Upper lobe of right lung (tissue), 1 donor: Measurements from ENCODE around the gene COX4I1. TPM values are rescaled to one million over a fixed set of nuclear protein-coding genes. Genes with fewer than 3 reads are reported as not detected.

ENCODE experiments used
- ATAC-seq: fragments of 200-7000 bp; cut with Tn5 transposase; one replicate; pipeline ENCODE4 v1.9.1; 2020; ENCODE audit warnings: mild to moderate bottlenecking, moderate library complexity
- DNase-seq: peaks from one replicate; pipeline ENCODE4 v3.0.0-alpha.2; 2020
- H3K27ac ChIP-seq: fragments of 200-600 bp; one replicate; pipeline ENCODE4 v1.8.0; 2022
- H3K27me3 ChIP-seq: fragments of 200-600 bp; one replicate; pipeline ENCODE4 v1.8.0; 2022; ENCODE audit warnings: mild to moderate bottlenecking
- H3K36me3 ChIP-seq: fragments of 200-600 bp; one replicate; pipeline ENCODE4 v1.8.0; 2022
- H3K4me1 ChIP-seq: fragments of 200-600 bp; one replicate; pipeline ENCODE4 v1.8.0; 2022
- H3K4me3 ChIP-seq: fragments of 200-600 bp; one replicate; pipeline ENCODE4 v1.8.0; 2022; ENCODE audit warnings: mild to moderate bottlenecking
- H3K9me3 ChIP-seq: fragments of 200-600 bp; one replicate; pipeline ENCODE4 v1.8.0; 2022
- CTCF ChIP-seq: fragments of 200-600 bp; IDR thresholded peaks from one replicate; pipeline ENCODE4 v1.8.0; 2022; ENCODE audit warnings: antibody characterized with exemption
- intact Hi-C: fragments of 100-400 bp; cut with DNase I; formaldehyde crosslinking; loops from one replicate; pipeline ENCODE4 v1.11.0; 2022
- total RNA-seq: library from RNA; stranded (reverse); fragmentation: NEBNext Ultra II Directional; extraction: Animal tissue kit (Norgen Biotek cat#: 25700); gene quantifications from one replicate; pipeline ENCODE4 v1.2.1, GENCODE V29; 2021
- donor health status: DM: no; HTN: yes; CAD: no; lungs with severe emphysema.

The COX4I1 gene
- total RNA-seq, 1 donor from 2014 or later, result 382 TPM

DNA sequence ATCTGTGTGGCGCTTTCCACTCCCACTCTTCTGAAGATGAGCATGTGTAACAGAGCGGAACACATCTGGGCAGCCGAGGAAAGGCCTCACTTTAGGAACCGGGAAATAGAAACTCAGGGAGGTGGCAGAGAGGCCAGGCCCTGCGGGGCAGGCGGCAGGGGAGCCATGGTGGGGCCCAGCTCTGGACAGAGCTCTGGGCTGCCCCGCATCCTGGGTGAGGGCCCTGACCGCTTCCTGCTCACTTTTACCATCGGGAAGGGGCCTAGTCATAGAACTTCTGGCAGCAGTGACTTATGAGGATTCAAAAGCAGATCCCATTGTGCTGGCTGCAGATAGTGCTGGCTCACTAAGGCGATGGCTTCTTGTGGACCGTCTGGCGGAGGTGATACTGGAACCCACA, 22.6 kb downstream of the COX4I1 start:
- TF ChIP-seq CTCF, result no peak
- Histone ChIP-seq H3K4me1 (no peaks in the 10 kb centered on the region), H3K36me3 (no peaks in the 10 kb centered on the region), H3K27ac (no peak overlapping the region), H3K27me3 (peaks cover 9% of the 10 kb centered on the region), H3K4me3 (no peak overlapping the region), H3K9me3 (no peaks in the 10 kb centered on the region)
- ATAC-seq (no peak), DNase-seq (peak; percentile 46)
- intact Hi-C loops, result loop anchor here (5.0 to 10.0 kb wide), 3 partner anchors 165 to 703 kb away; no protein-coding TSS in a partner anchor

GRCh38 chr16:85823328-85823920, 23.9 kb downstream of the COX4I1 start:
- DNase-seq (no peak), ATAC-seq (no peak)
- Histone ChIP-seq H3K4me3 (no peak overlapping the region), H3K27me3 (no peaks in the 10 kb centered on the region), H3K36me3 (no peaks in the 10 kb centered on the region), H3K27ac (no peak overlapping the region), H3K9me3 (no peaks in the 10 kb centered on the region), H3K4me1 (no peaks in the 10 kb centered on the region)
- TF ChIP-seq CTCF, result no peak
- intact Hi-C loops, result loop anchor here (5.0 to 10.0 kb wide), 3 partner anchors 164 to 701 kb away; no protein-coding TSS in a partner anchor

DNA sequence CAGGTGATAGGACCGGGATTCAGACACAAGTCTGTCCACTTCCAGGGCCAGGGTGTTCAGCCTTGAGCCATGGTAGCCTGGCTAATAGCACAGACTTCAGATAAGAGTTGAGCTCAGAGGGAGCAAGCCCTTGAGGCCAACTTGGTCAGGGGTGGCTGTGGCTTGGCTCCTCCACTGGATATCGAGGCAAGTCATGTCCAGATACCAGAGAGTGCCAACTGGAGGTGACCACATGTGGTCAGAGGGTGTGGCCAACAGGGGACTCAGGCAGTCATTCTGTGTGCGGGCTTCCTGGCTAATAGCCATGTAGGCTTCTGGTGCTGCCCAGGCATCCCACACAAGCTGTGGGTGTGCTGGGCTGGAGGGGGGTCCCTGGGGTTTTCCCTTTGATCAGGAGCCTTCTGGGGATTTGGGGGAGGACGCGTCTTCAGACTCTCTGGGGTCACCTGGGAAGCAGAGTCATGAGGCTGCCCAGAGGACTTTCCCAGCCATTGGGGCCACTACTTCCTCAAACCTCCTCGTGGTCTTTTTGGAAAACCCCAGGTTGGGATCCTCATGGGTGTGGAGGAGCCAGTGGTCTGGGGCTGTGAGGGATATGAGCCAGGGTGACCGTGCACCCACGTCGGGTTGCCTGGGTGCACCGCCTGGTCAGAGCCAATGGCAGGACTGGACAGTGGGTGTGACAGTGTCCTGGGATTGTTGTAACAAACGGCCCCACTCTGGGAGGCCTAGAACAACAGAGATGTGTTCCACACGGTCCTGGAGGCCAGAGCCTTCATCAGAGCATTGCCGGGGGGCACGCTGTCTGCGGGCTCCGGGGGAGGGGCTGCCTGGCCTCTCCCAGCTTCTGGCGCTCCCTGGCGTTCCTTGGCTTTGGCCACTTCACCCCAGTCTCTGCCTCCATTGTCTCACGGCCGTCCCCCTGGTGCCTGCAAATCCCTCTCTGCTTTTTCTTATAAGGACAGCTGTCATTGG, 25.0 kb downstream of the COX4I1 start:
- peak; percentile 59 for DNase-seq
- no peak overlapping the region for H3K27ac ChIP-seq
- ATAC-seq, result peak; percentile 15
- intact Hi-C loops, result loop anchor here (5.0 to 10.0 kb wide), 3 partner anchors 163 to 700 kb away; no protein-coding TSS in a partner anchor
- H3K27me3 ChIP-seq, result no peaks in the 10 kb centered on the region
- no peak overlapping the region for H3K4me3 ChIP-seq
- H3K4me1 ChIP-seq, result no peaks in the 10 kb centered on the region
- no peak for TF ChIP-seq CTCF
- no peaks in the 10 kb centered on the region for H3K9me3 ChIP-seq
- no peaks in the 10 kb centered on the region for H3K36me3 ChIP-seq

DNA sequence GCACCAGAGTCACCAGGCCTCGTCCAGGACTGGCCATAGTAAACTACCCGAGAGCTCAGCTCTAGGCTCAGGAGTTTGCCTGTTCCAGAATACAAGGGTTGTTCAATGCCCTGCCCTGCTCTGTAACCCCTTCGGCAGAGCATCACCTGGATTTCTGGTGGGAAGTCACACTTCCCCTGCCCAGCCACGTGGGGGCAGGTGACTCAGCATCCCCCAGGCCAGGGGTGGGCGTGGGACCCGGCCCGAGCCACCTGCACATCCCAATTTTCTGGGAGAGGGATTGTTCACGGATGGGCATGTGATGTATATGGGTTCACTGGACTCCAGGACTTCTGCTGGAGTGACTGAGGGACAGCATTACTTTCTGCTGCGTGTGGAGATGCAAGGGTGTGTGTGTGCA, 25.8 kb downstream of the COX4I1 start:
- no peak for ATAC-seq
- DNase-seq, result no peak
- H3K27me3 ChIP-seq, result no peaks in the 10 kb centered on the region
- no peak overlapping the region for H3K4me3 ChIP-seq
- H3K9me3 ChIP-seq, result no peaks in the 10 kb centered on the region
- no peaks in the 10 kb centered on the region for H3K36me3 ChIP-seq
- no peaks in the 10 kb centered on the region for H3K4me1 ChIP-seq
- no peak for TF ChIP-seq CTCF
- intact Hi-C loops, result loop anchor here (10.0 kb wide), 1 partner anchor 699 kb away; no protein-coding TSS in a partner anchor
- H3K27ac ChIP-seq, result no peak overlapping the region

DNA sequence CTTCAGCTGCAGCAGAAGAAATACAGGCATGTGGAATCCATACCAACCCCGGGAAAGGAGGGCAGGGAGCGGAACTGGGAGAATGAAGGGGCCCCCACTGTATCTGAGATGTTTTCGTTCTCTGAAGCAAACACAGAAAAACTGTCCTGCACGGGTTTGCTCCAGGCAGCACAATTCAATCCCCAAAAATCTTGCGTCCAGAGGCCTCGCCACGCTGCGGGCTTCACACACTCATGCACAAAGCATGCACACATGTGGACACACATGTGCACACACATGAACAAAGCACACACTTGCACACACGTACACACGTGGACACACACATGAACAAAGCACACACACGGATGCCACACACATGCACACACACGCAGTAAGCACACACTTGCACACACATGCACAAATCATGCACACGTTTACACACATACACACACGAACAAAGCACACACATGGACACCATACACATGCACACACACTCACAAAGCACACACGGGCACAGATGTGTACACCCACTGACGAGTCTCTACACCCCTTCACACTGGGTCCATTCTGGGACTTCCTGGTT, 27.3 kb downstream of the COX4I1 start:
- H3K4me1 ChIP-seq, result no peaks in the 10 kb centered on the region
- ATAC-seq, result no peak
- no peak for DNase-seq
- intact Hi-C loops, result loop anchor here (10.0 kb wide), 1 partner anchor 698 kb away; no protein-coding TSS in a partner anchor
- no peak for TF ChIP-seq CTCF
- no peaks in the 10 kb centered on the region for H3K36me3 ChIP-seq
- H3K27me3 ChIP-seq, result no peaks in the 10 kb centered on the region
- no peak overlapping the region for H3K27ac ChIP-seq
- no peaks in the 10 kb centered on the region for H3K9me3 ChIP-seq
- no peak overlapping the region for H3K4me3 ChIP-seq
